ENCODE data around the gene MUC5AC. TPM values are rescaled to one million over a fixed set of nuclear protein-coding genes. Genes with fewer than 3 reads are reported as not detected.
"Not testable (repeated sequence)": the region's sequence is repeated elsewhere in the genome, so short reads cannot be mapped to it uniquely, and the experiment has no call there.

The MUC5AC gene
- total RNA-seq, 3 donors from 2014 or later = under 0.01 TPM; not detected in 1

DNA sequence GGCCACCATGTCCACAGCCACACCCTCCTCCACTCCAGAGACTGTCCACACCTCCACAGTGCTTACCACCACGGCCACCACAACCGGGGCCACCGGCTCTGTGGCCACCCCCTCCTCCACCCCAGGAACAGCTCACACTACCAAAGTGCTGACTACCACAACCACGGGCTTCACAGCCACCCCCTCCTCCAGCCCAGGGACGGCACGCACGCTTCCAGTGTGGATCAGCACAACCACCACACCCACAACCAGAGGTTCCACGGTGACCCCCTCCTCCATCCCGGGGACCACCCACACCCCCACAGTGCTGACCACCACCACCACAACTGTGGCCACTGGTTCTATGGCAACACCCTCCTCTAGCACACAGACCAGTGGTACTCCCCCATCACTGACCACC is 86.8 kb downstream of the MUC5AC start:
- DNase-seq; H3K4me1 Mint-ChIP-seq (ENCODE audit: low read depth); H3K27me3 Mint-ChIP-seq (ENCODE audit: low read depth); H3K36me3 Mint-ChIP-seq (ENCODE audit: insufficient read depth); H3K9me3 Mint-ChIP-seq; H3K4me3 Mint-ChIP-seq; ATAC-seq: not testable (repeated sequence)

DNA sequence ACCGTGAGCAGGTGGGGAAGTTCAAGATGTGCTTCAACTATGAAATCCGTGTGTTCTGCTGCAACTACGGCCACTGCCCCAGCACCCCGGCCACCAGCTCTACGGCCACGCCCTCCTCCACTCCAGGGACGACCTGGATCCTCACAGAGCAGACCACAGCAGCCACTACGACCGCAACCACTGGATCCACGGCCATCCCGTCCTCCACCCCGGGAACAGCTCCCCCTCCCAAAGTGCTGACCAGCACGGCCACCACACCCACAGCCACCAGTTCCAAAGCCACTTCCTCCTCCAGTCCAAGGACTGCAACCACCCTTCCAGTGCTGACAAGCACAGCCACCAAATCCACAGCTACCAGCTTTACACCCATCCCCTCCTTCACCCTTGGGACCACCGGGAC is 88.0 kb downstream of the MUC5AC start:
- H3K4me3 Mint-ChIP-seq; H3K36me3 Mint-ChIP-seq (ENCODE audit: insufficient read depth); ATAC-seq; DNase-seq; H3K9me3 Mint-ChIP-seq; H3K4me1 Mint-ChIP-seq (ENCODE audit: low read depth); H3K27me3 Mint-ChIP-seq (ENCODE audit: low read depth): not testable (repeated sequence)

DNA sequence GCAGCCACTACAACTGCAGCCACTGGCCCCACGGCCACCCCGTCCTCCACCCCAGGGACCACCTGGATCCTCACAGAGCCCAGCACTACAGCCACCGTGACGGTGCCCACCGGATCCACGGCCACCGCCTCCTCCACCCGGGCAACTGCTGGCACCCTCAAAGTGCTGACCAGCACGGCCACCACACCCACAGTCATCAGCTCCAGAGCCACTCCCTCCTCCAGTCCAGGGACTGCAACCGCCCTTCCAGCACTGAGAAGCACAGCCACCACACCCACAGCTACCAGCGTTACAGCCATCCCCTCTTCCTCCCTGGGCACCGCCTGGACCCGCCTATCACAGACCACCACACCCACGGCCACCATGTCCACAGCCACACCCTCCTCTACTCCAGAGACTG is 88.5 kb downstream of the MUC5AC start:
- not testable (repeated sequence) for ATAC-seq; H3K4me1 Mint-ChIP-seq (ENCODE audit: low read depth); H3K27me3 Mint-ChIP-seq (ENCODE audit: low read depth); H3K36me3 Mint-ChIP-seq (ENCODE audit: insufficient read depth); H3K9me3 Mint-ChIP-seq; DNase-seq; H3K4me3 Mint-ChIP-seq

DNA sequence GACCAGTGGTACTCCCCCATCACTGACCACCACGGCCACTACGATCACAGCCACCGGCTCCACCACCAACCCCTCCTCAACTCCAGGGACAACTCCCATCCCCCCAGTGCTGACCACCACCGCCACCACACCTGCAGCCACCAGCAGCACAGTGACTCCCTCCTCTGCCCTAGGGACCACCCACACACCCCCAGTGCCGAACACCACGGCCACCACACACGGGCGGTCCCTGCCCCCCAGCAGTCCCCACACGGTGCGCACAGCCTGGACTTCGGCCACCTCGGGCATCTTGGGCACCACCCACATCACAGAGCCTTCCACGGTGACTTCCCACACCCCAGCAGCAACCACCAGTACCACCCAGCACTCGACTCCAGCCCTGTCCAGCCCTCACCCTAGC is 89.3 kb downstream of the MUC5AC start:
- ATAC-seq; DNase-seq; H3K36me3 Mint-ChIP-seq (ENCODE audit: insufficient read depth); H3K4me3 Mint-ChIP-seq; H3K9me3 Mint-ChIP-seq; H3K27me3 Mint-ChIP-seq (ENCODE audit: low read depth); H3K4me1 Mint-ChIP-seq (ENCODE audit: low read depth): not testable (repeated sequence)

DNA sequence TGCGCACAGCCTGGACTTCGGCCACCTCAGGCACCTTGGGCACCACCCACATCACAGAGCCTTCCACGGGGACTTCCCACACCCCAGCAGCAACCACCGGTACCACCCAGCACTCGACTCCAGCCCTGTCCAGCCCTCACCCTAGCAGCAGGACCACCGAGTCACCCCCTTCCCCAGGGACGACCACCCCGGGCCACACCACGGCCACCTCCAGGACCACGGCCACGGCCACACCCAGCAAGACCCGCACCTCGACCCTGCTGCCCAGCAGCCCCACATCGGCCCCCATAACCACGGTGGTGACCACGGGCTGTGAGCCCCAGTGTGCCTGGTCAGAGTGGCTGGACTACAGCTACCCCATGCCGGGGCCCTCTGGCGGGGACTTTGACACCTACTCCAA is 91.2 kb downstream of the MUC5AC start:
- ATAC-seq; H3K4me1 Mint-ChIP-seq (ENCODE audit: low read depth); DNase-seq; H3K27me3 Mint-ChIP-seq (ENCODE audit: low read depth); H3K9me3 Mint-ChIP-seq; H3K4me3 Mint-ChIP-seq; H3K36me3 Mint-ChIP-seq (ENCODE audit: insufficient read depth): not testable (repeated sequence)

DNA sequence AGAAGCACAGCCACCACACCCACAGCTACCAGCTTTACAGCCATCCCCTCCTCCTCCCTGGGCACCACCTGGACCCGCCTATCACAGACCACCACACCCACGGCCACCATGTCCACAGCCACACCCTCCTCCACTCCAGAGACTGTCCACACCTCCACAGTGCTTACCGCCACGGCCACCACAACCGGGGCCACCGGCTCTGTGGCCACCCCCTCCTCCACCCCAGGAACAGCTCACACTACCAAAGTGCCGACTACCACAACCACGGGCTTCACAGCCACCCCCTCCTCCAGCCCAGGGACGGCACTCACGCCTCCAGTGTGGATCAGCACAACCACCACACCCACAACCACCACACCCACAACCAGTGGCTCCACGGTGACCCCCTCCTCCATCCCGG is 92.7 kb downstream of the MUC5AC start:
- not testable (repeated sequence) for DNase-seq; H3K36me3 Mint-ChIP-seq (ENCODE audit: insufficient read depth)

More for the DNA sequence above, 92.7 kb downstream of the MUC5AC start:
- H3K27me3 Mint-ChIP-seq (ENCODE audit: low read depth); ATAC-seq; H3K4me3 Mint-ChIP-seq; H3K9me3 Mint-ChIP-seq; H3K4me1 Mint-ChIP-seq (ENCODE audit: low read depth): not testable (repeated sequence)

Other genes starting within 250 kb of the MUC5AC start
- 100 to 1,000 TPM; 102 to 115 (median 104) TPM for gene CHID1, start 247.1 kb upstream of the MUC5AC start, total RNA-seq
- 10 to 100 TPM; 30.4 to 41.7 (median 38.0) TPM for gene AP2A2, start 232.1 kb upstream of the MUC5AC start, total RNA-seq
- gene MUC6, start 121.2 kb upstream of the MUC5AC start, total RNA-seq = under 1 TPM in 1 of 3 donors, not detected in 2; 0.30 TPM
- gene MUC2, start 83.1 kb upstream of the MUC5AC start, total RNA-seq = under 1 TPM; 0.08 to 0.30 (median 0.24) TPM
- 1 to 10 TPM; 1.1 to 2.2 (median 1.4) TPM for gene MUC5B, start 65.1 kb downstream of the MUC5AC start, total RNA-seq
- gene TOLLIP, start 151.7 kb downstream of the MUC5AC start, total RNA-seq = 10 to 100 TPM; 38.0 to 45.9 (median 44.3) TPM
- gene BRSK2, start 232.0 kb downstream of the MUC5AC start, total RNA-seq = under 1 TPM; 0.53 to 0.94 (median 0.76) TPM